Transverse colon (tissue), 4 donors: Measurements from ENCODE around the gene MAP3K3.

Experiments
- CTCF ChIP-seq, 5 experiments: fragments of 200-600 bp in 3 of 5; fragments of 450-650 bp in 2 of 5; sonication (generic) in 3 of 5; IDR thresholded peaks; 1 replicate in 2 of 5; 2 replicates in 3 of 5; pipeline ENCODE4 v1.5.1; 2016 to 2017; ENCODE audit warnings: antibody characterized with exemption in 5 of 5, inconsistent platforms in 3 of 5, mild to moderate bottlenecking in 2 of 5, moderate library complexity in 1 of 5
- EP300 ChIP-seq: sonication (generic); formaldehyde crosslinking; IDR thresholded peaks from one replicate; pipeline ENCODE4 v1.6.1; 2017; ENCODE audit warnings: antibody characterized with exemption, low read depth
- POLR2AphosphoS5 ChIP-seq, 3 donors: sonication (generic); formaldehyde crosslinking; IDR thresholded peaks; one replicate each; pipeline ENCODE4 v1.6.1; 2016; ENCODE audit warnings: antibody characterized with exemption in 3 of 3

GRCh38 chr17:63653050-63653449, 30.8 kb downstream of the MAP3K3 start:
- TF ChIP-seq CTCF (IDR thresholded peaks at IDR 0.05) (no peak), POLR2AphosphoS5 (IDR thresholded peaks at IDR 0.05) (no peak), EP300 (no peak)
